ENCODE measurements around the gene SALL1.

- TF ChIP-seq YY1 (IDR thresholded peaks at IDR 0.05; ENCODE audit: low read depth) (no peak), USF1 (IDR thresholded peaks at IDR 0.05; ENCODE audit: borderline replicate concordance, low read depth) (no peak), CTCF (IDR thresholded peaks at IDR 0.05) (no peak), GABPA (IDR thresholded peaks at IDR 0.05; ENCODE audit: low read depth) (no peak), MAX (IDR thresholded peaks at IDR 0.05; ENCODE audit: low read depth) (no peak), REST (IDR thresholded peaks at IDR 0.05; ENCODE audit: low read depth, low read length) (no peak), POLR2AphosphoS5 (IDR thresholded peaks at IDR 0.05; ENCODE audit: low read depth, low read length) (no peak), SMC3 (IDR thresholded peaks at IDR 0.05; ENCODE audit: low read depth, low read length) (no peak), MXI1 (IDR thresholded peaks at IDR 0.05; ENCODE audit: low read depth, low read length) (no peak), SIN3A (IDR thresholded peaks at IDR 0.05; ENCODE audit: borderline replicate concordance, low read depth, low read length) (no peak), RAD21 (IDR thresholded peaks at IDR 0.05; ENCODE audit: low read length) (no peak), JUND (IDR thresholded peaks at IDR 0.05) (no peak)
Measured at GRCh38 chr16:51159296-51159695, 8.2 kb upstream of the SALL1 start.
